Keratinocyte (primary cell): ENCODE results near the gene GFI1. TPM values are rescaled to one million over a fixed set of nuclear protein-coding genes. Genes with fewer than 3 reads are reported as not detected.

ENCODE experiments used
- DNase-seq: peaks from one replicate; pipeline ENCODE4 v3.0.0-alpha.2; 2011; ENCODE audit warnings: low read depth, missing footprints, low spot score
- FAIRE-seq: peaks from 2 replicates; lab custom pipeline; 2011; peaks lifted over from hg19 to GRCh38; lab: Jason Lieb, UNC
- H2AFZ ChIP-seq: 2 replicates; pipeline ENCODE4 v1.6.0; 2012; ENCODE audit warnings: low read length, control low read depth, inconsistent platforms; ENCODE audit not compliant: control insufficient read depth
- H3K27ac ChIP-seq: 2 replicates; pipeline ENCODE4 v1.5.1; 2011; ENCODE audit warnings: low read length; ENCODE audit not compliant: control insufficient read depth, insufficient read depth
- H3K27me3 ChIP-seq: 3 replicates; pipeline ENCODE4 v1.6.0; 2011; ENCODE audit warnings: low read length; ENCODE audit not compliant: control insufficient read depth, insufficient read depth; ENCODE audit errors: extremely low read depth
- H3K36me3 ChIP-seq, 2 experiments: 2 replicates in 1 of 2; 3 replicates in 1 of 2; pipeline ENCODE4 v1.5.1; 2011; ENCODE audit warnings: low read length in 2 of 2, mild to moderate bottlenecking in 1 of 2; ENCODE audit not compliant: control insufficient read depth in 2 of 2, insufficient read depth in 2 of 2; ENCODE audit errors: extremely low read depth in 1 of 2
- H3K4me1 ChIP-seq: 3 replicates; pipeline ENCODE4 v1.5.1; 2011; ENCODE audit warnings: low read length; ENCODE audit not compliant: control insufficient read depth, insufficient read depth; ENCODE audit errors: extremely low read depth
- H3K4me2 ChIP-seq: 3 replicates; pipeline ENCODE4 v1.6.0; 2011; ENCODE audit warnings: low read depth, low read length; ENCODE audit not compliant: control insufficient read depth, insufficient read depth; ENCODE audit errors: extremely low read depth
- H3K4me3 ChIP-seq, 3 experiments: fragments of 200-600 bp in 1 of 3; sonication (generic) in 1 of 3; 2 replicates in 2 of 3; 3 replicates in 1 of 3; pipeline ENCODE4 v1.5.1; 2011 to 2016; ENCODE audit warnings: low read length in 3 of 3, mild to moderate bottlenecking in 3 of 3, control low read depth in 2 of 3, inconsistent platforms in 1 of 3, low read depth in 1 of 3, mixed read lengths in 1 of 3, mixed run types in 1 of 3, moderate library complexity in 1 of 3; ENCODE audit not compliant: control insufficient read depth in 2 of 3, insufficient read depth in 2 of 3; ENCODE audit errors: extremely low read depth in 1 of 3
- H3K79me2 ChIP-seq: 2 replicates; pipeline ENCODE4 v1.6.0; 2012; ENCODE audit warnings: low read length; ENCODE audit not compliant: control insufficient read depth, insufficient read depth
- H3K9ac ChIP-seq: 3 replicates; pipeline ENCODE4 v1.6.0; 2011; ENCODE audit warnings: low read length; ENCODE audit not compliant: control insufficient read depth, insufficient read depth; ENCODE audit errors: extremely low read depth
- H3K9me1 ChIP-seq: 3 replicates; pipeline ENCODE4 v1.6.0; 2011; ENCODE audit warnings: low read length; ENCODE audit not compliant: control insufficient read depth, insufficient read depth; ENCODE audit errors: extremely low read depth
- H3K9me3 ChIP-seq: 2 replicates; pipeline ENCODE4 v1.5.1; 2012; ENCODE audit warnings: low read depth, low read length; ENCODE audit not compliant: control insufficient read depth
- H4K20me1 ChIP-seq: 3 replicates; pipeline ENCODE4 v1.6.0; 2011; ENCODE audit warnings: low read length; ENCODE audit not compliant: control insufficient read depth, insufficient read depth; ENCODE audit errors: extremely low read depth
- EZH2 ChIP-seq: IDR thresholded peaks from one replicate; pipeline ENCODE4 v1.6.1; 2012; ENCODE audit warnings: inconsistent platforms, mild to moderate bottlenecking, low read length, moderate library complexity
- dilution Hi-C: fragments of 300-500 bp; cut with MboI; formaldehyde crosslinking; loops from one replicate; pipeline ENCODE4 v1.7.0; 2020; ENCODE audit warnings: low sequenced_read_pairs; ENCODE audit not compliant: extremely low pct_ligation_motif_present
- polyA plus RNA-seq, 5 experiments: library from polyadenylated mRNA; depleted of rRNA in 3 of 5; stranded (reverse) in 3 of 5; stranded (forward) in 1 of 5; unstranded in 1 of 5; fragments of >200 nt; gene quantifications; 1 replicate in 1 of 5; 2 replicates in 3 of 5; 3 replicates in 1 of 5; pipeline versions ENCODE4 v1.2.1 to v1.2.3, GENCODE V29; 2011 to 2012; ENCODE audit warnings: missing spikeins in 2 of 5, low read depth in 1 of 5, low replicate concordance in 1 of 5
- TF ChIP-seq, protein P1 (sequence below), 3 experiments: IDR thresholded peaks in 1 of 3; conservative IDR thresholded peaks in 1 of 3; optimal IDR thresholded peaks in 1 of 3; 2 replicates in 2 of 3; 3 replicates in 1 of 3; pipeline versions ENCODE3 to v1.5.1; 2011; ENCODE audit warnings: low read length in 3 of 3, mild to moderate bottlenecking in 3 of 3, moderate library complexity in 2 of 3, control low read depth in 1 of 3, inconsistent platforms in 1 of 3; ENCODE audit not compliant: insufficient read depth in 2 of 3; ENCODE audit errors: extremely low read depth in 1 of 3

GFI1 gene
- polyA plus RNA-seq, 1 donor (not counting 4 experiments of a cell fraction or from before 2014, with no cell fraction given) = 0.17 TPM

- Histone ChIP-seq H3K4me2 (no peak overlapping the region), H3K4me3 (no peak overlapping the region), H3K36me3 (no peaks in the 10 kb centered on the region), H3K9me1 (no peaks in the 10 kb centered on the region), H3K27me3 (peaks cover 83% of the 10 kb centered on the region), H3K4me1 (peaks cover 21% of the 10 kb centered on the region), H3K79me2 (no peaks in the 10 kb centered on the region), H2AFZ (no peak overlapping the region), H3K9me3 (no peaks in the 10 kb centered on the region), H3K9ac (no peak overlapping the region), H4K20me1 (peaks cover 23% of the 10 kb centered on the region), H3K27ac (no peak overlapping the region)
- dilution Hi-C loops = no loop called here
- TF ChIP-seq, protein P1, sequence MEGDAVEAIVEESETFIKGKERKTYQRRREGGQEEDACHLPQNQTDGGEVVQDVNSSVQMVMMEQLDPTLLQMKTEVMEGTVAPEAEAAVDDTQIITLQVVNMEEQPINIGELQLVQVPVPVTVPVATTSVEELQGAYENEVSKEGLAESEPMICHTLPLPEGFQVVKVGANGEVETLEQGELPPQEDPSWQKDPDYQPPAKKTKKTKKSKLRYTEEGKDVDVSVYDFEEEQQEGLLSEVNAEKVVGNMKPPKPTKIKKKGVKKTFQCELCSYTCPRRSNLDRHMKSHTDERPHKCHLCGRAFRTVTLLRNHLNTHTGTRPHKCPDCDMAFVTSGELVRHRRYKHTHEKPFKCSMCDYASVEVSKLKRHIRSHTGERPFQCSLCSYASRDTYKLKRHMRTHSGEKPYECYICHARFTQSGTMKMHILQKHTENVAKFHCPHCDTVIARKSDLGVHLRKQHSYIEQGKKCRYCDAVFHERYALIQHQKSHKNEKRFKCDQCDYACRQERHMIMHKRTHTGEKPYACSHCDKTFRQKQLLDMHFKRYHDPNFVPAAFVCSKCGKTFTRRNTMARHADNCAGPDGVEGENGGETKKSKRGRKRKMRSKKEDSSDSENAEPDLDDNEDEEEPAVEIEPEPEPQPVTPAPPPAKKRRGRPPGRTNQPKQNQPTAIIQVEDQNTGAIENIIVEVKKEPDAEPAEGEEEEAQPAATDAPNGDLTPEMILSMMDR (optimal IDR thresholded peaks at IDR 0.05 in 1 of 3, IDR thresholded peaks at IDR 0.05 in 1 of 3, conservative IDR thresholded peaks at IDR 0.05 in 1 of 3; ENCODE audit: extremely low read depth in 1 of 3, insufficient read depth in 2 of 3, low read length in 3 of 3) = no peak
- no peak for TF ChIP-seq EZH2
- FAIRE-seq (no peak), DNase-seq (no peak)
Observed at GRCh38 chr1:92479587-92479986, 7.1 kb downstream of the GFI1 start.

- Histone ChIP-seq H3K4me1 (peaks cover 14% of the 10 kb centered on the region), H4K20me1 (peaks cover 16% of the 10 kb centered on the region), H3K27me3 (peaks cover 73% of the 10 kb centered on the region), H3K9ac (no peak overlapping the region), H3K36me3 (no peaks in the 10 kb centered on the region), H3K79me2 (no peaks in the 10 kb centered on the region), H3K4me2 (no peak overlapping the region), H3K4me3 (no peak overlapping the region), H3K9me1 (no peaks in the 10 kb centered on the region), H2AFZ (no peak overlapping the region), H3K9me3 (no peaks in the 10 kb centered on the region), H3K27ac (no peak overlapping the region)
- TF ChIP-seq, protein P1 (optimal IDR thresholded peaks at IDR 0.05 in 1 of 3, IDR thresholded peaks at IDR 0.05 in 1 of 3, conservative IDR thresholded peaks at IDR 0.05 in 1 of 3; ENCODE audit: extremely low read depth in 1 of 3, insufficient read depth in 2 of 3, low read length in 3 of 3) = no peak
- no peak for TF ChIP-seq EZH2
- dilution Hi-C loops = no loop called here
- peak; percentile 41 for FAIRE-seq
- no peak for DNase-seq
Observed at GRCh38 chr1:92478393-92478792, 8.3 kb downstream of the GFI1 start.
